OCI-LY7 (cell line): ENCODE measurements around the gene STEAP4. TPM values are rescaled to one million over a fixed set of nuclear protein-coding genes. Genes with fewer than 3 reads are reported as not detected.

Experiments
- BruUV-seq: library from RNA; stranded (reverse); fragments of 400-500 nt; replicated peaks from 2 replicates; lab custom pipeline; 2021; lab: Mats Ljungman, UMichigan
- CTCF ChIA-PET: fragments of 300-600 bp; sonication (Branson Sonifier 250); formaldehyde crosslinking; loops from one replicate; lab custom pipeline; 2022; ENCODE audit warnings: antibody characterized with exemption; ENCODE audit not compliant: unreplicated experiment; lab: Charles Lee
- POLR2A ChIA-PET: fragments of 300-600 bp; sonication (Branson Sonifier 250); formaldehyde crosslinking; loops from one replicate; lab custom pipeline; 2022; ENCODE audit warnings: antibody characterized with exemption; lab: Charles Lee
- DNase-seq: peaks from one replicate; pipeline ENCODE4 v3.0.0-alpha.2; 2015; ENCODE audit warnings: low spot score
- H2AFZ ChIP-seq: fragments of 200-600 bp; sonication (generic), shearing (Covaris generic); 2 replicates; pipeline ENCODE4 v1.6.1; 2014; ENCODE audit warnings: mild to moderate bottlenecking, antibody characterized with exemption, low read length, moderate library complexity
- H3K27ac ChIP-seq: fragments of 200-600 bp; sonication (generic); 2 replicates; pipeline ENCODE4 v1.5.1; 2014; ENCODE audit warnings: mixed run types, low read depth, mild to moderate bottlenecking, moderate library complexity, low read length, inconsistent platforms; ENCODE audit not compliant: poor library complexity, severe bottlenecking
- H3K36me3 ChIP-seq: fragments of 200-600 bp; sonication (generic); 2 replicates; pipeline ENCODE4 v1.6.1; 2014; ENCODE audit warnings: mild to moderate bottlenecking, antibody characterized with exemption, low read length, moderate library complexity, mixed read lengths; ENCODE audit not compliant: insufficient read depth
- H3K4me1 ChIP-seq: fragments of 200-600 bp; sonication (generic); 2 replicates; pipeline ENCODE4 v1.5.1; 2014; ENCODE audit warnings: mild to moderate bottlenecking, low read length; ENCODE audit not compliant: insufficient read depth, poor library complexity, severe bottlenecking
- H3K4me2 ChIP-seq: fragments of 200-600 bp; sonication (generic); 2 replicates; pipeline ENCODE4 v1.6.1; 2014; ENCODE audit warnings: mild to moderate bottlenecking, low read length
- H3K4me3 ChIP-seq: fragments of 200-600 bp; sonication (generic); 2 replicates; pipeline ENCODE4 v1.5.1; 2014; ENCODE audit warnings: mild to moderate bottlenecking, low read depth, low read length; ENCODE audit not compliant: poor library complexity, severe bottlenecking
- H3K79me2 ChIP-seq: fragments of 200-600 bp; sonication (generic); 2 replicates; pipeline ENCODE4 v1.6.1; 2016; ENCODE audit warnings: low read depth, mild to moderate bottlenecking, low read length, moderate library complexity, mixed read lengths; ENCODE audit not compliant: insufficient read depth
- H3K9me2 ChIP-seq: fragments of 200-600 bp; sonication (generic); 2 replicates; pipeline ENCODE4 v1.6.1; 2016; ENCODE audit warnings: mild to moderate bottlenecking, low read length, mixed read lengths; ENCODE audit not compliant: insufficient read depth
- H3K9me3 ChIP-seq: fragments of 200-600 bp; sonication (generic); 2 replicates; pipeline ENCODE4 v1.6.1; 2014; ENCODE audit warnings: mild to moderate bottlenecking, mixed run types, low read length, mixed read lengths
- H4K20me1 ChIP-seq: fragments of 200-600 bp; sonication (generic); 2 replicates; pipeline ENCODE4 v1.6.1; 2014; ENCODE audit warnings: mild to moderate bottlenecking, antibody characterized with exemption, low read length, moderate library complexity, mixed read lengths; ENCODE audit not compliant: insufficient read depth
- CTCF ChIP-seq: fragments of 200-600 bp; sonication (generic); conservative IDR thresholded peaks from 2 replicates; pipeline ENCODE4 v1.5.1; 2014; ENCODE audit warnings: mild to moderate bottlenecking, antibody characterized with exemption, low read length, moderate library complexity, mixed read lengths
- EZH2phosphoT487 ChIP-seq: fragments of 200-600 bp; sonication (generic); IDR thresholded peaks from 2 replicates; pipeline ENCODE4 v1.6.1; 2018; ENCODE audit warnings: low read depth, borderline replicate concordance, mild to moderate bottlenecking, mixed run types, antibody characterized with exemption, low read length, moderate library complexity, mixed read lengths
- intact Hi-C: fragments of 100-400 bp; cut with micrococcal nuclease; formaldehyde crosslinking; loops from one replicate; pipeline ENCODE4 v1.10.0; 2022; ENCODE audit not compliant: unreplicated experiment
- total RNA-seq, 2 experiments: library from RNA; depleted of rRNA in 1 of 2; stranded (reverse); fragments of >200 nt in 1 of 2; shearing (Covaris generic) in 1 of 2; gene quantifications; 2 replicates each; pipeline ENCODE4 v1.2.3, GENCODE V29; 2014 to 2022

Gene STEAP4
- total RNA-seq, 2 experiments from 2014 or later = not detected

DNA sequence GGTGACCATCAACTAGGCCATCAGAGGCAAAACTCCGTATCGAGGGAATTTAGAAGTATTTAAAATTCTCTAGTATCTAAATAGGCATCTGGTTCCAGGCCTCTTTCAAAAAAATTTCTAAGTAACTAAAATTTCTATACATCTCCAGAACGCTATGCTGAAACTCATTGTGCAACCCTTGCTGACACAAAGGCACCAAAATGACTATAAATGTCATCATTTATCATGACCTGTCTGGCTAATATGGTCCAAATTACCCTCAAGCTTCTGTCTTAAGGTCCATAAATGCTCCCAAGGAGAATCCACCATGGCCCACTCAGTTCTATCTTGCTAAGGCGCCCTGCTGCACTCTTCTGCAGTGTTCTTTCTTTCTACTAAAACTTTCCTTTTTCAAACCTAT, 16.2 kb downstream of the STEAP4 start:
- Histone ChIP-seq H4K20me1 (no peaks in the 10 kb centered on the region), H3K4me1 (no peaks in the 10 kb centered on the region), H3K27ac (no peak overlapping the region), H3K9me2 (no peaks in the 10 kb centered on the region), H3K36me3 (no peaks in the 10 kb centered on the region), H3K4me3 (no peak overlapping the region), H2AFZ (no peak overlapping the region), H3K9me3 (no peaks in the 10 kb centered on the region), H3K4me2 (no peak overlapping the region), H3K79me2 (no peaks in the 10 kb centered on the region)
- intact Hi-C loops = no loop called here
- DNase-seq = no peak
- ChIA-PET CTCF (no interaction called here), POLR2A (no interaction called here)
- TF ChIP-seq CTCF = no peak
- TF ChIP-seq EZH2phosphoT487 = no peak
- no TSS peak for BruUV-seq

DNA sequence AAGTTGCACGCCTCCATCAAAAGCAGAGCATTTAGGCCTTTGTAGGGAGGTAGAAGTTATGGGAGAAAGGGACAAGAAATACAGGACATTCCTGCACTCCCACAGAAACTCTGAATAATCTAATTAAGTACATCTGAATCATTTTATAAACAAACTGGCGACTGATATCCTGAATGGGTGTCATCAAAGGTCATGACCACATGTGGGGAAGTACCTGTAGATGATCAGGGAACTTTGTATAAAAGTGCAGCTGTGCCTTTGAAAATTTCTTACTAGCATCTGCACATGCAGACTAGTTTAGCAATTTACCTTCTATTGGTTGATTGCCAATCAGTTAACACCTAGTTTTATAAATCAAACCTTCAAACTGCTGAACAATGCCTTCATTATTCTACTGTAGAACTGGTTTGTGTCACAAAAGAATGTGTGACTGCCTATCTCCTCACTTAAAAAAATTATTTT, 17.1 kb downstream of the STEAP4 start:
- no peak for TF ChIP-seq EZH2phosphoT487
- no peak for TF ChIP-seq CTCF
- Histone ChIP-seq H2AFZ (no peak overlapping the region), H3K9me3 (no peaks in the 10 kb centered on the region), H3K36me3 (no peaks in the 10 kb centered on the region), H4K20me1 (no peaks in the 10 kb centered on the region), H3K4me1 (no peaks in the 10 kb centered on the region), H3K4me3 (no peak overlapping the region), H3K79me2 (no peaks in the 10 kb centered on the region), H3K27ac (no peak overlapping the region), H3K4me2 (no peak overlapping the region), H3K9me2 (no peaks in the 10 kb centered on the region)
- ChIA-PET POLR2A (no interaction called here), CTCF (no interaction called here)
- no peak for DNase-seq
- no TSS peak for BruUV-seq
- intact Hi-C loops = no loop called here

DNA sequence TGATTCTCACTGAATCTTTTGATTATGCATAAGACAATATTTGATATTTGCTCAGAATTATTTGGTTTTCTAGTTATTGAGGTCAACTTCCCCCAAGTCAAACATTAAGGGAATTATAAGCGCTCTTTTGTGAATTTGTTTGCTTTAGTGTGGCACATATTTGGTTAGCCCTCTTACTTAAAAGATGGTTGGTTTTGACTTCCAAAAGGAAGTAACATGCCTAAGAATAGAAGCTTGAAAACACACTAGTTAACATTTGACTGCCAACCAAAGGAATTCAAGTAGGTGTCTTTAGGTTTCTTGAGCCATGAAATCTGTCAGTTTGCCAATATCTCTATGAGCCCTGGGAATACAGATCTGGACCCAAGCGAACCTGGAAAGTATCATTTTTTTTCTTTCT, 24.9 kb downstream of the STEAP4 start:
- H3K4me1 ChIP-seq = no peaks in the 10 kb centered on the region
- no peak overlapping the region for H2AFZ ChIP-seq
- ChIA-PET POLR2A (interaction anchor here (0.8 kb wide), 2 partner anchors 49 to 52 kb away, joined by 3 read pairs; no protein-coding TSS in a partner anchor), CTCF (no interaction called here)
- H3K27ac ChIP-seq = no peak overlapping the region
- H3K9me2 ChIP-seq = no peaks in the 10 kb centered on the region
- H3K9me3 ChIP-seq = no peaks in the 10 kb centered on the region
- H3K4me2 ChIP-seq = no peak overlapping the region
- TF ChIP-seq CTCF (no peak), EZH2phosphoT487 (no peak)
- H3K79me2 ChIP-seq = no peaks in the 10 kb centered on the region
- intact Hi-C loops = no loop called here
- H3K4me3 ChIP-seq = no peak overlapping the region
- H4K20me1 ChIP-seq = no peaks in the 10 kb centered on the region
- H3K36me3 ChIP-seq = no peaks in the 10 kb centered on the region
- BruUV-seq = no TSS peak
- no peak for DNase-seq
